Psoas muscle (tissue), 8 donors: ENCODE measurements around the gene COL5A2. TPM values are rescaled to one million over a fixed set of nuclear protein-coding genes. Genes with fewer than 3 reads are reported as not detected.
A peak's percentile ranks its signal among the peaks of the same experiment; 100 is the strongest.

Experiments
- ATAC-seq, 4 donors: fragments of 200-7000 bp; cut with Tn5 transposase; one replicate each; pipeline ENCODE4 v1.9.1; 2020; ENCODE audit warnings: moderate library complexity in 3 of 4, mild to moderate bottlenecking in 2 of 4
- DNase-seq, 2 donors: peaks; one replicate each; pipeline ENCODE4 v3.0.0-alpha.2; 2020
- H3K27ac ChIP-seq: fragments of 200-600 bp; one replicate; pipeline ENCODE4 v1.8.0; 2022
- H3K27me3 ChIP-seq, 3 donors: fragments of 200-600 bp in 1 of 3; one replicate each; pipeline versions ENCODE4 v1.6.1 to v1.8.0; 2013 to 2022; ENCODE audit warnings: low read length in 2 of 3, mild to moderate bottlenecking in 2 of 3, moderate library complexity in 1 of 3; ENCODE audit not compliant: insufficient read depth in 3 of 3
- H3K36me3 ChIP-seq, 2 donors: fragments of 200-600 bp in 1 of 2; one replicate each; pipeline versions ENCODE4 v1.6.1 to v1.8.0; 2013 to 2022; ENCODE audit warnings: low read depth in 1 of 2, mild to moderate bottlenecking in 1 of 2, moderate library complexity in 1 of 2; ENCODE audit not compliant: insufficient read depth in 1 of 2
- H3K4me1 ChIP-seq: fragments of 200-600 bp; one replicate; pipeline ENCODE4 v1.8.0; 2022
- H3K4me3 ChIP-seq: fragments of 200-600 bp; one replicate; pipeline ENCODE4 v1.8.0; 2022; ENCODE audit warnings: mild to moderate bottlenecking
- H3K9me3 ChIP-seq: fragments of 200-600 bp; one replicate; pipeline ENCODE4 v1.8.0; 2022
- CTCF ChIP-seq: fragments of 200-600 bp; IDR thresholded peaks from one replicate; pipeline ENCODE4 v1.8.0; 2022; ENCODE audit warnings: antibody characterized with exemption
- WGBS, 3 donors: extraction: QIAGEN DNeasy Blood & Tissue Kit; methylation state at CpG; one replicate each; pipeline versions ENCODE4 v1.1.6 to v1.1.7; 2013; 5-methylcytosine and 5-hydroxymethylcytosine counted together
- intact Hi-C, 2 donors: fragments of 100-400 bp; cut with DNase I; formaldehyde crosslinking; loops; one replicate each; pipeline versions ENCODE4 v1.11.0 to v1.14.2; 2022
- polyA plus RNA-seq, 3 donors: library from polyadenylated mRNA; stranded (reverse); fragments of 200-250 nt; gene quantifications; one replicate each; pipeline ENCODE4 v1.2.3, GENCODE V29; 2013
- total RNA-seq, 4 donors: library from RNA; stranded (reverse); fragmentation: NEBNext Ultra II Directional in 2 of 4; extraction: Animal tissue kit (Norgen Biotek cat#: 25700) in 2 of 4; gene quantifications; one replicate each; pipeline versions ENCODE4 v1.2.1 to v1.2.4, GENCODE V29; 2021 to 2023
- donor health status: healthy with polysubstance abuse.
- donor health status: DM: no; HTN: no; CAD: no; lungs with moderate emphysema.
- donor health status: Bipolar disorder and iron deficiency.
- donor health status: healthy.
- donor health status: DM: yes; HTN: yes; CAD: no.
- donor health status: DM: no; HTN: no; CAD: no.
- donor health status: DM: no; HTN: no; CAD: no.
- donor health status: DM: yes; HTN: yes; CAD: no.

Gene COL5A2
- total and polyA plus RNA-seq, 7 donors = 2.3 to 16.8 (median 3.9) TPM

- Histone ChIP-seq H3K9me3 (no peaks in the 10 kb centered on the region), H3K27ac (no peak overlapping the region), H3K4me3 (no peak overlapping the region), H3K27me3 (no peaks in the 10 kb centered on the region), H3K4me1 (no peaks in the 10 kb centered on the region), H3K36me3 (no peaks in the 10 kb centered on the region)
- no peak for ATAC-seq
- TF ChIP-seq CTCF = no peak
- intact Hi-C loops = no loop called here
- DNase-seq = no peak
Observed at GRCh38 chr2:189151906-189152305, 27.7 kb downstream of the COL5A2 start.

DNA sequence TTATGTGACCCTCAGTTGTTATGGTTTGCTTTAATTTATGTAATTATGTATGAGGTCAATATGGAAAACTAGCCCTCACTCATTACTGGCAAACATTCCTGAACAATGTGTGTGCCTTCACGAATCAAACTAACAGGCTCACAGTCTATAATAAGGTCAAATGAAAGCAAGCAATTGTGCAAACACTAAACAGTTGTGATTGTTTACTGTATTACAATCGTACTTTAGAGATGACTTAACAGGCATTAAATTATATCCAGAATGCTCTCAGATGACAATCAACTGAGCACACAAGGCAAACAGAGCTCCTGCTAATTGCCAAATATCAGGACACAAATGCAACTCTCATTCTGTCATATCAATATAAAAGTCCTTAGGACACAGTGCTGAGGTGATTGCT is 29.5 kb downstream of the COL5A2 start:
- no peaks in the 10 kb centered on the region for H3K27me3 ChIP-seq
- no peaks in the 10 kb centered on the region for H3K36me3 ChIP-seq
- no peaks in the 10 kb centered on the region for H3K9me3 ChIP-seq
- WGBS, 3 donors = 4 to 11% (median 7%) methylated on average over 2 of the region's 2 CpGs
- no peak overlapping the region for H3K4me3 ChIP-seq
- intact Hi-C loops = no loop called here
- H3K27ac ChIP-seq = peak overlapping the region; percentile 62
- peak; percentile 87 to 98 (median 97) for ATAC-seq
- DNase-seq = no peak
- TF ChIP-seq CTCF = no peak
- no peaks in the 10 kb centered on the region for H3K4me1 ChIP-seq

DNA sequence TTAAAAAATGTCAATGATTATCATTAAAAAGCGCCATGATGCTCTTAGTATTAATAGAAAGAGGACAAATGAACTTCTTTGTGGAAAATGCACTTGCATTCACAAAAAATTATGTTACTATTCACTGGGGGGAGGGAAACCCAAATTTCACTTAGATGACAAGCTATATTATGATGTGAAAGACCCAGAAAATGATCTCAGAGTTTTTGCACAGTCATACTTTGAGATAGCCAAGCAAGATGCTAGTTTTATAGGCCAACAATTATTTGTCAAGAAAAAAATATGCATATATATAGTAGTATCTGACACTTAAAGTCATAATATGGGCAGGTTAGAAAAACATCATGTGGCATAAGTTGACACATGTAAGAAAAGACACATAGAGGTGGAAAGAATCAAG is 31.6 kb downstream of the COL5A2 start:
- Histone ChIP-seq H3K9me3 (no peaks in the 10 kb centered on the region), H3K36me3 (no peaks in the 10 kb centered on the region), H3K4me1 (no peaks in the 10 kb centered on the region), H3K27me3 (no peaks in the 10 kb centered on the region), H3K27ac (no peak overlapping the region), H3K4me3 (no peak overlapping the region)
- intact Hi-C loops = no loop called here
- TF ChIP-seq CTCF = no peak
- 0 to 100% (median 99%) methylated on average over 1 of the region's 1 CpG for WGBS, 3 donors
- no peak for DNase-seq
- ATAC-seq = no peak

DNA sequence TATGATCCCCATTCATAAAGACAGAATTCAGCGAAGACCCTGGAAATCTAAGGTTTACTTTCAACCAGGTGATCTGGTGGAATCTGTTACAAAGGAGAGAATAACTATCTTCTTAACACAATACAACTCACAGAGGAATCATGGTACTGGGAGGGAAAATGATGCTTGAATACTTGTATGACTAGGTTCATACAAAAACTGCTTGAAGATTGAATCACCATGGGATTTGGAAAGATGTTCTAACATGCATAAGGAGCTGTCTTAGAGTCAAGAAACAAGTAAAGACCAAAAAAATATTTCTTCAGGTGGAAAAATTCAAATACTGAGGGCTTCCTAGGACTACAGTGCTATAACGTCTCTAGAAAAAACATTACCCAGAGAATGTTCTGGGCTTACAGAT is 32.2 kb downstream of the COL5A2 start:
- WGBS, 3 donors = 86 to 91% (median 89%) methylated on average over 2 of the region's 2 CpGs
- Histone ChIP-seq H3K27me3 (no peaks in the 10 kb centered on the region), H3K36me3 (no peaks in the 10 kb centered on the region), H3K27ac (no peak overlapping the region), H3K9me3 (no peaks in the 10 kb centered on the region), H3K4me3 (no peak overlapping the region), H3K4me1 (no peaks in the 10 kb centered on the region)
- intact Hi-C loops = no loop called here
- no peak for DNase-seq
- TF ChIP-seq CTCF = no peak
- ATAC-seq = no peak

DNA sequence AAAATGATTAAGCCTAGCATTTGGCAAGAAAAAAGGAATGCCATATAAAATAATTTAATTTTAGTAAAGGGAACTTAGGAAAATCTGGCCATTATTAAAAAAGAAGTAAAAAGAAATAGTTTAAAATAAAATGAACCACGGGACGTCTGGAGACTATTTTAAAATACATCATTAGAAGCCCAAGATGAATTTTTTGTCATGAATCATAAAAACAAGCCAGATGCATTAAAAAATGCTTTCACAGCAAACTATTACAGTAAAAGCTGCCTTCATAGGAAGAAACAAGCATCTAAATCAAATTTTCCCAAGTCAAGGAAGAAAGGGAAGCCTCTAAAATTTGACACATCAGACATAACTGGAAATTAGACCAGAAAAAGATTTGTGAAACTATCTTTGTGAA is 33.0 kb downstream of the COL5A2 start:
- Histone ChIP-seq H3K36me3 (no peaks in the 10 kb centered on the region), H3K27me3 (no peaks in the 10 kb centered on the region), H3K4me1 (no peaks in the 10 kb centered on the region), H3K27ac (no peak overlapping the region), H3K4me3 (no peak overlapping the region), H3K9me3 (no peaks in the 10 kb centered on the region)
- ATAC-seq (no peak), DNase-seq (no peak)
- TF ChIP-seq CTCF = no peak
- intact Hi-C loops = no loop called here
- WGBS, 3 donors = 23 to 59% (median 31%) methylated on average over 2 of the region's 2 CpGs
